Measurements from ENCODE around the gene ATL3.

GRCh38 chr11:63574856-63575602 is 96.1 kb downstream of the ATL3 start:
- TF ChIP-seq CTCF (IDR thresholded peaks at IDR 0.05; ENCODE audit: borderline replicate concordance, extremely low read depth, low read length, poor library complexity, severe bottlenecking) (no peak), EZH2 (IDR thresholded peaks at IDR 0.05; ENCODE audit: borderline replicate concordance, low read depth, low read length, severe bottlenecking) (no peak)
